Activated CD4-positive, alpha-beta T cell treated with anti-CD3 and anti-CD28 coated beads, Interleukin-10, Interleukin-2, amounts not matched to agents 100 ng/mL and 50 ng/mL, durations not matched to agents 16 hours and 8 hours (primary cell): ENCODE data around the gene TNNI2.
A peak's percentile ranks its signal among the peaks of the same experiment; 100 is the strongest.

Source experiments
- DNase-seq: peaks from one replicate; pipeline ENCODE4 v3.0.0-alpha.2; 2020

Gene TNNI2

DNA sequence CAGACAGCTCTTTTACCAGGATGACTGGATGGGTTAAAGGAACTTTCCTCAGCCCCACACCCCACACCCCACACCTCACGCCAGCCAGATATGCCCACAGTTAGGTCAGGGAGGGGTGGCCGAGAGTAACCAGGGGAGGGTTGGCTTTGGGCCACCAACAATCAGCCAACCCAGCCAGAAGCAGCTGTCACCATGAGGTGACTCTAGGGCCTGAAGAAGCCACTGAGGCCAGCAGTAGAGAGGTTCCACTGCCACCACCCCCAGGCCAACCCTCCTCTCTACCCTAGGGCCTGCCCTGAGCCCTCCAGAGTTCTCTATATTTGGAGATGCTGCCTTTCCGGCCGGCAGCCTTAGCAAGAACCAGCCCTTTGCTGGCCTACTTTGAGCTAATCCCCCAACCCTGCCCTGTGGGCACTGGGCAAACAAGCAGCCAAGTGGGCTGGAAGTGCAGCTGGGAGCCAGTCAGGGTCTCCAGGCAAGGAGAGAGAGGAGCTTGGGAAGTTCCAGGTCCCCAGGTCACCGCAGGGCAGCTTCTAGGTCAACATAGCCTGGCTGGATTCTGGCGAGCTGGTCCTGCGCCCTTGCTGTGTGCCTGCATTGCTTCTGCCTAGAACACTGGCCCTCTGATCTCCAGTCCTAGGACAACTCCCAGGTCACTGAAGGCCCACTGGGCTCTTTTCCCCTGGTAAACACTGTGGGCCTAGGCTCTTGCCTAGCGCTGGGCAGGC lies 16.0 kb upstream of the TNNI2 start:
- DNase-seq = no peak

- DNase-seq = no peak
Observed at GRCh38 chr11:1823376-1824220, 15.2 kb upstream of the TNNI2 start.

DNA sequence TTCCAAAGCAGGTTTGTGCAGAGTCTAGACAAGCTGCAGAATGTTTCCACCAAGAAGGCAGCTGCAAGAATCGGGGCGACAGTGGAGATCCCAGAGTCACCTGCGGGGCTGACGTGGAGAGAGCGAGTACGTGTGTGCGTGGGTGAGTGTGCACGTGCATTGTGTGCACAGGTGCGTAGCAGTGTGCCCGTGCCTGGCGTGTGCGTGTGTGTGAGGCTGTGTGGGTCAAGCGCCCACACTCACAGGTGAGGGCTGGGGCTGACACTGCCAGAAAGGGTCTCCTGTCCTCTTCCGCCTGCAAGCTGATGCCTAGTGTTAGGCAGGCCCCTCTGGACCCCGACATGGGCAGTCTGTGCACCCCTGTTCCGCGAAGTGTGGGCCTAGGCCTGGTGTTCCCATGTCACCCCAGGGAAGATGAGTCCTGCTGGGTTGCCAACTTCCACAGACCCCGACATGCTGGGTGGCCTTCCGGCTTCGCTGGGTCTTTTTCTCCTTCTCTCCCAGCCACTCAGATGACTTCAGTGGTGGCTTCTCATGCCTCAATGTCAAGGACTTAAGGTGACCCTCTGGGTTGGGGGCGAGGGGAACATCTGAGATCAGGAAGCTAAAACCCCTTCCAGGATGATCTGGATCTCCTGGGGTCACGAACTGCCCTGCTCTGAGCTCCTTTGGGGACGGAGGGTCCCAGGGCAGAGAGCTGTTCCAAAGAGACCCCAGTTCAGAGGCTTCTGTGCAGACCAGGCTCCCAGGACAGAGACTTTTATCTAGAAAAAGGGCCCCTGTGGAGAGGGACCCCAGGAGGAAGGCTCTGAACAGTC lies 14.4 kb upstream of the TNNI2 start:
- no peak for DNase-seq

- DNase-seq = peak; percentile 26
Observed at GRCh38 chr11:1825039-1825740, 13.6 kb upstream of the TNNI2 start.

GRCh38 chr11:1825785-1826451 lies 12.9 kb upstream of the TNNI2 start:
- no peak for DNase-seq

- DNase-seq = no peak
Observed at GRCh38 chr11:1826552-1827094, 12.2 kb upstream of the TNNI2 start.

GRCh38 chr11:1827095-1827813 lies 11.5 kb upstream of the TNNI2 start:
- DNase-seq = no peak

DNA sequence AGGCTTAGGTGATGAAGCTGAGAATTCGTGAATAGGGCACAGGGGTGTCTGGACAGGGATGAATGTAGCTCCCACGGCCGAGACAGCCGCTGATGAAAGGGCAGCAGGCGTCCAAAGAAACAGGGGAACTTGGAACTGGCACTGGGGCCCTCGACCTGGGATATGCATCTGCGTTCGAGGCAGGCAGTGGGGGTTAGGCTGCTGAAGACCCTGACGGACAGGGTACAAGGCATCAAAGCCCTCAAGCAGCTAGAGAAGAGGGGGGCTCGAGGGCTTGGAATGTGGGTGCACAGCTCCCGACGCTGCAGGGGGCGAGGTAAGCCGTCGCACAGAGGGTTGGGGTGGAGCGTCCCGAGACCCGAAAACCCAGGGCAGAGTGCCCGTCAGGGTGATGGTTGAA lies 10.8 kb upstream of the TNNI2 start:
- DNase-seq = no peak

DNA sequence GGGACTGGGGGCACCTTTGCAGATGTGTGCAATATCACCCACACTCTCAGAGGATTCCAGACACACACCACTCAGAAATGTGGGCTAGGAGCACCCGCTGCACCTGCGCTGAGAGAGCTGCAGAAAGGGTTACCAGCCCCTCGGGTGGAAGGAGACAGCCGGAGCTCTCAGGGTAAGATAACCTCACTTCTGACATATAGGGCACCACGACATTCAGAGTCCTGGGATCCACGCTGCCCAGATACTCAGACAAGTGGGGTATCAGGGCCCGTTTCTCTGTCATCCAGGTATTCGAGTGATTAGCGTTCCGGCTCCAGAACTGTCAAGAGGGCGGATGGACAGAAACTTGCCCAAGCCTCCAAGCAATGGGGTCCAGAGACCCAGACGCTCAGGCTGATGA lies 10.2 kb upstream of the TNNI2 start:
- no peak for DNase-seq

DNA sequence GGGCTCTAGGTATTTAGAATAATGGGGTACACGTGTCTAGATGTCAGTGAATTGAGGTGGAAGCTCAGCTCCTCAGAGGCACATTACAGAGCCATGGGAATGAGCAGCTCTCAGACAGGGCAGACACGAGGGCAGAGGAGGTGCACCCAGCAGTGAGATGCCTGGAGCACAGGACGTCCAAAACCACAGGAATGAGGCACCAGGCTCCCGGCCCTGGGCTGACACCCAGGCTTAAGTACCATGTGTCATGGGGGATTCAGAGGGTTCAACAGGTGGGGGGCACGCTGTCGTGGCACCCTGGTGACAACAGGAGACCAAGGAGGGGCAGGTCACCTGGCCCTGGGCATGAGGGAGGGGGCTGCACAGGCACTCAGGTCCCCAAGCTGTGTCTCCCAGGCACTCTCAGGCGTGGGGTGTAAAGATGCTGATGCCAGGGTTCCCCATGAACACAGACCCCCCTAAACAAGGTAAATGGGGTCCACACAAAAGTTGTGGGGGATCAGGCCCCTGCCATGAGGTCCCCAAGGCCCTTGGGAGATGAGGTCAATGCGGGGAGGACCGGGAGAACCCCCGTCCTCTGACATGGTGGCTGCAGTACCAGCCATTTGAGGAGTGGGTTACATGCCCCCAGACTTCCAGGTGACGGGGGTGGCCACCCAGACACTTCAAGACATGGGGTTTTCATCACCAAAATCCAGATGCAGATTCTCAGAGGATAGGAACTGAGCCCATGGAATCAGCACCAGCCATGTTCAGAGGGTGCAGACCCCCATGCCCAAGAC lies 9.6 kb upstream of the TNNI2 start:
- no peak for DNase-seq

DNA sequence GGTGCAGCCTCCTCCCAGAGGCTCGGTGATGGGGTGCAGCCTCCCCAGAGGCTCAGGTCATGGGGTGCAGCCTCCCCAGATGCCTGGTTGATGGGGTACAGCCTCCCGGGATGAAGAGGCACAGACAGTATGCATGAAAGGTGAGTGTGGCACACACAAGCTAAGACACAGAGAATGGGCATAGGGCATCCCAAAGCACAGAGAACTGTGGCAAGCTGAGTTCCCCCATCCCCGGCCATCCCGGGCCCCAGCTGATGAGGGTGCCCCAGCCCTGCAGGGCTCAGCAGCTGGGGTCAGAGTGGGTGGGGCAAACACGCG lies 8.8 kb upstream of the TNNI2 start:
- no peak for DNase-seq

DNA sequence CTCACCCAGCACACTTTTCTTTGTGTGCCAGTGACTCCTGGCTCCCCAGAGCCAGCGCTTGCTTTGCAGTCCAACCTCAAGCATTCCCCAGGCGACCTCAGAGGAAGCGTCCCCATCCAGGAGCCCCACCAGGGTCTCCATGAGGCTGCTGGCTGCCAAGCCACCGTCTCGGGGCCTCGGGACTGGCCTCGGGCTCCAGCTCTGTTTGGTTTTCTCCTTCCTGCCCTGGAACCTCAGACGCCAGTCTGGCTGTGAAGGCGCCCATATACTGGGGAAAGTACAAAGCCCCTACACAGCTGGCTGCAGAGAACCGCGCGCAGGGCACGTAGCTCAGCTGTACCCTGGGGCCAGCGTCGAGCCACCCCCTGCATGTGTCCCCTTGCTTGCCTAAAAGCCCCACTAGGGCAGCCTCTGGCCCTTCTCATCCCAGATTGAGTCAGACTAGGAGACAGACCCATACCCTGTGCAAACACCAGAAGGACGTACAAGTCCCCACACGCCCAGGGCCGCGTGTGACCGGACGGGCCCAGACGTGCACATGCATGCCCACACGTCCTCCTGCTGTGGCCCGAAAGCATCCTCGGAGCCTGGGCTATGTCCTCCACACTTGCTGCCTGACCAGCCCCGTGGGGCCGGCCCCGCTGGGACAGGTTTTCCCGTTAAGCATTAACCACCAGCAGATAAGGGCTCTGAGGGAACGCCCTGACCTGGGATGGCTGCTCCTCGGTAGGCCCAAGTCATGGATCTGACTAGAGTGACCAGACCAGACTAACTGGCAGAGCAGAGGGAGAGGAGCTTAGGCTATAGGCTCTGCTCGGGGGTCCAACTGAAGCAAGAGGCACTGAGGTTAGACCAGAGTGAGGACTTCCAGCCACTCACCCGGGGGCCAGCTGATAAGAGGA lies 8.2 kb upstream of the TNNI2 start:
- DNase-seq = no peak

GRCh38 chr11:1831338-1832210 lies 7.2 kb upstream of the TNNI2 start:
- no peak for DNase-seq

DNA sequence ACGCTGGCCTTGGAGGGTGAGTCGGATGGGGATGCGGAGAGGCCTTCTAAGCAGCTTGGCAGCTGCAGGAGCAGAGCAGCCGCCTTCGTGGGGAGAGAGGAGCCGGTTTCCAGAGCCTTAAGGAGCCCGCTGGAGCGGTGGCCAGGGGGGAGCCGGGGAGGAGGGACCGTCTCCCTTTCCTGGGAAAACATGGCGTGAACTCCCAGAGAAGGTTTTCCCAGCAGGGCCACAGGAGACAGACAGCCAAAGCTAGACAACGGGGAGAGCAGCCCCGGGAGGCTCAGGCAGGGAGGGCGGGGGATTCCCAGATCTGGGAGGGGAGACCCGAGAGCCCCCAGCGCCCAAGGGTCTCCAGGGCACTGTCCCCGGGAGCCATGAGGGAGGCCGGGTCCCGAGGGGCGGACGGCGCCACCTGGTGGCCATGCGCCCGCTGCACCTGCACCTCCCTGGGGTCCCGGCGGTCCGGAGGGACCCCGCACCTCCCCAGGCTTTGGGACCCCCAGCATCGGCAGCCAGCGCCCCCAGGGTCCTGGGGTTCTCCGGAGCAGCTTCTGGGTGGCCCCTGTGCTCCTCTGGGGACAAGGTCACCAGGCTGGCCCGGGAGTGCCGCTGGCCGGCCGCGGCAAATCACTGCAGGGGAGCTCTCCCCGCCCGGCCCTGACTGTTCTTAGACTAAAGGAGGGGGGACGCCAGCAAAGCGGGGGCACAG lies 6.4 kb upstream of the TNNI2 start:
- DNase-seq = peak; percentile 67

DNA sequence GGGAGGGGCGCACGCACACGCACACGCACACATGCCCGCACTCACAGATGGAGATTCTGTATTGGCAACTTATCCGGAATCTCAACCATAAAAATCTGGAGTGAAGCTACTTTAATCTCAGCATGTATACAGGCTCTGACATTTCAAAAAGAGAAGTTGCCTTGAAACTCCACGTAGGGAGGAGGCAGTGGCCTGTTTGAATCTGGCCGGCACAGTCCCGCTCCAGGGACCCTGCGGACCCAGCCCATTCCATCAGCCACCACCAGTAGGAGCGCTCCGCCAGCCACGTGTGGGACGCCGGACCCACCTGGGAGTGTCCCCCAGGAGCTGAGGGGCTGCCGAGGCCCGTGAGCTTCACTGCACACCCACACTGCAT lies 5.9 kb upstream of the TNNI2 start:
- DNase-seq = no peak

- DNase-seq = no peak
Observed at GRCh38 chr11:1834062-1834610, 4.6 kb upstream of the TNNI2 start.
